ENCODE data around the gene TMEM154.

GRCh38 chr4:152616804-152617203, 63.0 kb downstream of the TMEM154 start:
- no peak for TF ChIP-seq CTCF (IDR thresholded peaks at IDR 0.05)
- TF ChIP-seq POLR2A (IDR thresholded peaks at IDR 0.05), result no peak

Data from esophagus squamous epithelium (tissue), 4 donors.